GM19043 (cell line): ENCODE data around the gene SOWAHA.
A peak's percentile ranks its signal among the peaks of the same experiment; 100 is the strongest.
"Not testable (repeated sequence)": the region's sequence is repeated elsewhere in the genome, so short reads cannot be mapped to it uniquely, and the experiment has no call there.

Source experiments
- ATAC-seq: cut with Tn5 transposase; IDR thresholded peaks from one replicate; pipeline ENCODE4 v1.9.1; 2021; ENCODE audit warnings: low read depth; ENCODE audit not compliant: unreplicated experiment

Gene SOWAHA

DNA sequence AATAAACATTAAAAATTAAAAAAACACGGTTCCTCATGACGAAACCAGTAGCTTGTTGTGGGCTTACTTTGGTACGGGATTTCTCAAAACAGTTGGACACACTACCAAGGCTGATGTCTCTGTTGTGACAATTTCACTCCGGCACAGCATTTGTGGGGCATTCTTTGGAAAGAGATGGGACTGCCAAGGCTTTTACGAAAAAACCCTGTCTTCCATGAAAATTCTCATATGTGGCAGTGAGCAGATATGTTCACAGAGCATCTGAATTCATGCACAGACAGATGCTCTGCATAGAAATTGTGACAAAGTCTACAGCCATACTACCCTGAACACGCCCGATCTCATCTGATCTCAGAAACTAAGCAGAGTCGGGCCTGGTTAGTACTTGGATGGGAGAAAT is 35.2 kb downstream of the SOWAHA start:
- ATAC-seq: no peak

GRCh38 chr5:132849347-132849746 is 36.2 kb downstream of the SOWAHA start:
- no peak for ATAC-seq

DNA sequence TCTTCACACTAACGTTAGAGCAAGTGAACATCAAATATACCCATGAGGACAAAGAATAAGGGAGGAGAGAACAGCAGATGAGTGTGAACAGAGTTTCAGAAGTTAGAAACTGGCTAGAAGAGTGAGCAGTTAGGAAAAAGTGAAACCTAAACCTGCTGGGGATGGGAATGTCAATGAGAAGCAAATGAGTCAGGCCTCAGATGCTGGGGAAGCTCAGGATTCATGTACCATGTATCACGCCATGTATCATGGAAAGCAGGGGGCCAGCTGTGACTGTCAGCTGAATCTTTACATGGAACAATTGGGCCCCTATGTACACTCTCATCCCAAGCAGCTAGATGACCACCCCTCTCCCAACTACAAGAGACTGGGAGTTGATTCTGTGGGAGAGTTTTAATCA is 37.0 kb downstream of the SOWAHA start:
- ATAC-seq: no peak

GRCh38 chr5:132853323-132853722 is 40.2 kb downstream of the SOWAHA start:
- no peak for ATAC-seq

- ATAC-seq: no peak
Observed at GRCh38 chr5:132853790-132854189, 40.7 kb downstream of the SOWAHA start.

DNA sequence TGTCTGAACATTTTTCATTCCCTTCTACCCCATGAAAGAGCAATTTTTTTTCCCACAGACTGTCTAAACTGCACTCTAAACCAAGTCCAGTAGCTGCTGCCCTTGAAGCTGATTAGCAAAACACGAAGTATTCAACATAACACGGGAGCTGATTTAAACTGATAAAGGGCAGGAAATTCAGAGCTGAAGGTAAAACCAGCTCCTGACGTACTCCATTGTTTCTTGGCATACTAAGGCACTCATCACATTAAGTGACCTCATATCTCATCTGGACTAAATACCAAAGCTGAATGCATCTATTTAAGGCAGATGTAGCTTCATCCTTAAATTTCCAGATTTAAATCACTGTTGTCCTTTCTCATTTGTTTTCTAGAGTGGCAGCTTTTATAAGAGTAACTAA is 41.2 kb downstream of the SOWAHA start:
- ATAC-seq: no peak

DNA sequence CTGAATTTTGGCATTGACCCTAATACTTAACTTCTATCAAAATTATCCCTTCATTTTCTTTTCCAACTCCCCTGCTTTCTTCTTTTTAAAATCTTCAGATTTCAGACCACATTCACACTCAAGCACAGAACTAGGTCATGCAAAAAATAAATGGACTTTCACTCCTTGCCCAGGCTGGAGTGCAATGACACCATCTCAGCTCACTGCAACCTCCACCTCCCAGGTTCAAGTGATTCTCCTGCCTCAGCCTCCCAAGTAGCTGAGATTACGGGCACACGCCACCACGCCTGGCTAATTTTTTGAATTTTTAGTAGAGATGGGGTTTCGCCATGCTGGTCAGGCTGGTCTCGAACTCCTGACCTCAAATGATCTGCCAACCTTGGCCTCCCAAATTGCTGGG is 41.9 kb downstream of the SOWAHA start:
- not testable (repeated sequence) for ATAC-seq

DNA sequence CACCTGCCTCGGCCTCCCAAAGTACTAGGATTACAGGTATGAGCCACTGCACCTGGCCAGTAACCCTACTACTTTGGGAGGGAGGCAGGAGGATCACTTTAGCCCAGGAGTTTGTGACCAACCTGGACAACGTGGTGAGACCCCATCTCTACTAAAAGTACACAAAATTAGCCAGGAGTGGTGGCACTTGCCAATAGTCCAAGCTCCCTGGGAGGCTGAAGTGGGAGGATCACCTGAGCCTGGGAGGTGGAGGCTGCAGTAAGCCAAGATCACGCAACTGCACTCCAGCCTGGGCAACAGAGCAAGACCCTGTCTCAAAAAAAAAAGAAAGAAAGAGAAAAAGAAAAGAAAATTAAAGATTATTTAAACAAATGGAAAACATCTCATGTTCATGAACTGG is 42.9 kb downstream of the SOWAHA start:
- ATAC-seq: no peak

DNA sequence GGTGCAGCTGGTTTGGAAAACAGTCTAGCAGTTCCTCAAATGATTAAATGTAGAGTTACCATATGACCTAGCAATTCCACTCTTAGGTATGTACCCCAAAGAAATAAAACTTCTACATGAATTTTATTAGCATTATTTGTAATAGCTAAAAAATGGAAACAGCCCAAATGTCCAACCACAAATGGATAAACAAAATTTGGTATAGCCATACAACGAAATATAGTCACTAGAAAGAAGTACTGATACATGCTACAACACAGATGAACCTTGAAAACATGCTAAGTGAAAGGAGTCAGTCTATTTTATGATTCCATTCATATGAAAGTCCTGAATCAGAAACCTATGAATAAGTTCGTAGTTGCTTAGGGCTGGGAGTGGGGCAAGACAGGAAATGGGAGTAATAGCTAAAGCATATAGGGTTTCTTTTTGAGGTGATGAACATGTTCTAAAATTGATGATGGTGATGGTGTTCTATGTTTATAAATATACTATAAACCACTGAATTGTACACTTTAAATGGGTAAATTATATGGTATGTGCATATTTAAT is 46.9 kb downstream of the SOWAHA start:
- no peak for ATAC-seq

GRCh38 chr5:132860742-132861141 is 47.6 kb downstream of the SOWAHA start:
- ATAC-seq: no peak

DNA sequence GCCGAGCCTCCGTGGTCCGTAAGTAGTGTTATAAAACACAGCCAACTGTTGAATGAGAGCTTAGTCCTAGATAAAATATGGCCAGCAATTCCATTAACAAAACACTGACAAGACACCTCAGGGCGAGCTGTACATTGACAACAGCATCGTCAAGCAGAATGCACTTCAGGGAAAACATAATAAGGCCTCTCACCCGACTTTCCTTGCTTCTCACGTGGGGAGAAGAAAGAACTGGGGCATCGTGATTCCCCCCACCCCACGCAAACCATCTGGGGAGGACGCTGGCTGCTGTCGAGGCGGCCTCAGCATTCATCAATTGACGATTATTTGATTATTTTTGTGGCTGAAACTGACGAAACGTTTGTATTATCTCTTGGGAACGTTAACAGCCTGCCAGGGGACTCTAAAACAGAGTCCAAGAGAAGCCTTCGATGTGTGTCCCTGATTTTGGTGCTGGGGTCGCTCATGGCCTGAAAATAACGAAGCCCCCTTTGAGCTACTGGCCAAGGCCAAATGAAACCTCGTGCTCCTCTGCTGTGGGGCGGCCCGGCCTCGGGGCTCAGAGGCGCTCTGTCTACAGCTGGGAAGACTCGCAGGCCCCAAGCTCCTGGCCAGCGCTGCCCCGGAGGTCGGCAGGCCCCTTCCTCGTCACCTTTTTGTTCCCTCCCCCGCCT is 52.7 kb downstream of the SOWAHA start:
- peak; percentile 16 for ATAC-seq
